Mesothelial cell of epicardium (in vitro differentiated cells): ENCODE measurements around the gene CISH. TPM values are rescaled to one million over a fixed set of nuclear protein-coding genes. Genes with fewer than 3 reads are reported as not detected.

Experiments
- DNase-seq, 2 experiments: peaks; one replicate each; pipeline ENCODE4 v3.0.0; 2021; ENCODE audit warnings: low spot score in 2 of 2; ENCODE audit not compliant: unreplicated experiment in 2 of 2
- H3K27ac Mint-ChIP-seq: 2 replicates; pipeline ENCODE4 v1.8.0; 2021; ENCODE audit warnings: mixed read lengths
- H3K27me3 Mint-ChIP-seq: 2 replicates; pipeline ENCODE4 v1.8.0; 2021; ENCODE audit warnings: low read depth, mixed read lengths
- H3K36me3 Mint-ChIP-seq: 2 replicates; pipeline ENCODE4 v1.8.0; 2021; ENCODE audit warnings: mixed read lengths
- H3K4me1 Mint-ChIP-seq: 2 replicates; pipeline ENCODE4 v1.8.0; 2021; ENCODE audit warnings: mixed read lengths
- H3K4me3 Mint-ChIP-seq: 2 replicates; pipeline ENCODE4 v1.8.0; 2021; ENCODE audit warnings: mild to moderate bottlenecking, moderate library complexity, mixed read lengths
- H3K9me3 Mint-ChIP-seq: 2 replicates; pipeline ENCODE4 v1.8.0; 2021; ENCODE audit warnings: mixed read lengths
- CTCF ChIP-seq: fragments of 200-600 bp; sonication (generic); IDR thresholded peaks from one replicate; pipeline ENCODE4 v1.5.0; 2021; ENCODE audit warnings: antibody characterized with exemption; ENCODE audit not compliant: unreplicated experiment
- total RNA-seq: library from RNA; stranded (reverse); gene quantifications from 3 replicates; pipeline ENCODE4 v1.2.1, GENCODE V29; 2021

CISH gene
- total RNA-seq, 1 donor from 2014 or later, result 15.2 TPM

- no peak for TF ChIP-seq CTCF
- DNase-seq, result no peak
- H3K36me3 Mint-ChIP-seq, result no peaks in the 10 kb centered on the region
- H3K4me1 Mint-ChIP-seq, result peaks cover 42% of the 10 kb centered on the region
- no peaks in the 10 kb centered on the region for H3K9me3 Mint-ChIP-seq
- no peak overlapping the region for H3K4me3 Mint-ChIP-seq
- no peaks in the 10 kb centered on the region for H3K27me3 Mint-ChIP-seq
- H3K27ac Mint-ChIP-seq, result peak overlapping the region; percentile 51
These were observed 11.9 kb downstream of the CISH start for GRCh38 chr3:50599716-50600118.

DNA sequence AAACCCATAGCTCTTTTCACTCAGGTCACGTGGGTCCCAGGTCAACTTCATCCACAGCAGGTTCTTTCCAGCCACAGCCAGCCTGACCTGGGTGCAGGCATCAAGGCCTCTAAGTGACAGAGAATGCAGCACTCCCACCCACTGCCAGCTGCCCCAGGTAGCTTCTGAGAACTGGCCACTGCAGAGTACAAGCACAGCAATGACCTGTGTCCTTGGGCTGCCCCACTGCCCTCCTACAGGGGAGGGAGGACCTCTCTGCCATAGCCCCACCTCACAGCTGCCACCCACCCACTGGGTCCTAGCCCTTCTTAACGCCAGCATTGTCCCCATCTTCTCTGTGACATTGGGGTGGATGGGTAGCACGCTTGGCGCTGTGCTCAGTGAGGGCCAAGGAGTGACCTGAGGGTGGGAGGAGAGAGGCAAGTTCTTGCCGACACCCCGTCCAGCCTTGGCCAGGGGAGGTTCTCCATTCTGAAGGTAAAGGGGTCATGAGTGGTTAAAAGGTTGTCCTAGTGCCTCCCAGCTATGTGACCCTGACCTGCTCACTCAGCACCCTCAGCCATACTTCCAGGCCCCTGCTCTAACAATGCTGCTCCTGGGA, 12.4 kb downstream of the CISH start:
- TF ChIP-seq CTCF, result no peak
- Mint-ChIP-seq H3K4me3 (no peak overlapping the region), H3K27ac (no peak overlapping the region), H3K9me3 (no peaks in the 10 kb centered on the region), H3K27me3 (no peaks in the 10 kb centered on the region), H3K36me3 (no peaks in the 10 kb centered on the region), H3K4me1 (peaks cover 42% of the 10 kb centered on the region)
- no peak for DNase-seq

DNA sequence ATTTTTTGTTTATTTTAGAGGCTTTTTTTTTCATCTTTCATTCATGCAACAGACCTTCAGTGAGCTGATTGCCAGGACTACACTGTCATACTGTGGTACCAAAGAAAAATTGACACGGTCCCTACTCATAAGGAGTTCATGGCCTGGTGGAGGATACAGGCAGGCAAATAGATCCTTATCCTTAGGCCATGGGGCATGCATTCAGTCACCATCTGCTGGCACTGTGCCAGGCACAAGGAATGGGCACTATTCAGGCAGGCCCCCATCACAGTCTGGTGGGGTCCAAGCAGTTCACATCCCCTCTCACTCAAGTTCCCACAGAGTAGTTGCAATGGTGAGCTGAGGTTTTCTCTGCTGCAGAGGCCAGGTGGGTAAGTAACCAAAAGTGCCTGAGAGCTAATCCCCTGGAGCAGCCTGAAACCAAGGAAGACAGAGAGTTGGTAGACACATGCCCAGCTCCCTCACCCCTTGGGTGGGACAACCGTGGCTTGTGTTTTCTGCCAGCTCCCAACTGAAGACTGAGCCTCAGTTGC, 17.3 kb downstream of the CISH start:
- peaks cover 14% of the 10 kb centered on the region for H3K4me1 Mint-ChIP-seq
- no peaks in the 10 kb centered on the region for H3K9me3 Mint-ChIP-seq
- H3K36me3 Mint-ChIP-seq, result no peaks in the 10 kb centered on the region
- no peaks in the 10 kb centered on the region for H3K27me3 Mint-ChIP-seq
- DNase-seq, result no peak
- TF ChIP-seq CTCF, result no peak
- no peak overlapping the region for H3K27ac Mint-ChIP-seq
- H3K4me3 Mint-ChIP-seq, result no peak overlapping the region

GRCh38 chr3:50592568-50592967, 19.0 kb downstream of the CISH start:
- no peak for DNase-seq
- TF ChIP-seq CTCF, result no peak
- Mint-ChIP-seq H3K9me3 (no peaks in the 10 kb centered on the region), H3K36me3 (no peaks in the 10 kb centered on the region), H3K4me3 (no peak overlapping the region), H3K4me1 (peaks cover 8% of the 10 kb centered on the region), H3K27me3 (no peaks in the 10 kb centered on the region), H3K27ac (no peak overlapping the region)

DNA sequence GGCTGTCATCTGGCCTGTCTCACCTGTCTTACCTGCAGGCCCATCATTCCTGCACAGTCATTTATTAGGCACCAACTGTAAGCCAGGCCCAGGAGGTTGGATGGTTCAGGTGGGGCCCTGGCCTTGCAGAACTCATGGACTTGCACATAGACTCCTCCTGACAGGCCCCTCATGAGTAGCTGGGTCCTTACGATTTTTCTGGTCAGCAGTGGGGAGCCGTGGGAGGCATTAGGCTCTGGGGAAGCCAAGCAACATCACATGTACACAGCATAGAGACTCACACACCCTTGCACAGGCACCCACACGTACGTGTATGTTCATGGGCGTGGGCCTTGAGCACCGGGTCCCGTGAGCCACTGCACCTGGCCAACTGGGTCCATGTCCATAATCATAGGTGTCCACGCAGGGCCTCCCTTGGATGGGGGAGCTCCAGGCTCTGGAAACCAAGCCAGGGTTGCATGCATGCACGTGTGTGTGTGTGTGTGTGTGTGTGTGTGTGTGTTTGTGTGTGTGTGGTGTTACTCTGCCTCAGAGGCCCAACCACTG, 20.3 kb downstream of the CISH start:
- Mint-ChIP-seq H3K9me3 (no peaks in the 10 kb centered on the region), H3K36me3 (no peaks in the 10 kb centered on the region), H3K27me3 (no peaks in the 10 kb centered on the region), H3K27ac (no peak overlapping the region), H3K4me1 (peaks cover 8% of the 10 kb centered on the region), H3K4me3 (no peak overlapping the region)
- TF ChIP-seq CTCF, result no peak
- no peak for DNase-seq
